H1 (cell line): ENCODE measurements around the gene ARHGEF26. TPM values are rescaled to one million over a fixed set of nuclear protein-coding genes. Genes with fewer than 3 reads are reported as not detected.

Experiments used
- CTCF ChIA-PET: fragments of 300-600 bp; sonication (Branson Sonifier 250); formaldehyde crosslinking; loops from one replicate; lab custom pipeline; 2021; ENCODE audit not compliant: partially characterized antibody; lab: Charles Lee
- POLR2A ChIA-PET: fragments of 300-600 bp; sonication (Branson Sonifier 250); formaldehyde crosslinking; loops from one replicate; lab custom pipeline; 2021; ENCODE audit warnings: inconsistent platforms; ENCODE audit not compliant: partially characterized antibody; lab: Charles Lee
- DNase-seq, 2 experiments: peaks; one replicate each; pipeline versions ENCODE4 v3.0.0 to v3.0.0-alpha.2; 2010 to 2022; ENCODE audit warnings: low spot score in 2 of 2, low read depth in 1 of 2, mixed read lengths in 1 of 2
- FAIRE-seq: peaks from 2 replicates; lab custom pipeline; 2011; peaks lifted over from hg19 to GRCh38; lab: Jason Lieb, UNC
- H2AFZ ChIP-seq: 2 replicates; pipeline ENCODE4 v1.8.1; 2012; ENCODE audit warnings: low read length, inconsistent platforms
- H2AK5ac ChIP-seq: 2 replicates; pipeline ENCODE4 v1.6.1; 2013; ENCODE audit warnings: low read depth, low read length
- H2BK120ac ChIP-seq: replicated peaks from 2 replicates; pipeline ENCODE3; 2013; ENCODE audit warnings: low read depth, low read length, inconsistent platforms
- H2BK12ac ChIP-seq: 2 replicates; pipeline ENCODE4 v1.6.1; 2013; ENCODE audit warnings: low read depth, low read length
- H2BK15ac ChIP-seq: 2 replicates; pipeline ENCODE4 v1.6.1; 2013; ENCODE audit warnings: low read length
- H2BK20ac ChIP-seq: 2 replicates; pipeline ENCODE4 v1.6.1; 2013; ENCODE audit warnings: low read length
- H2BK5ac ChIP-seq: 2 replicates; pipeline ENCODE4 v1.6.1; 2013; ENCODE audit warnings: low read depth, low read length
- H3K14ac ChIP-seq: 2 replicates; pipeline ENCODE4 v1.6.1; 2013; ENCODE audit warnings: inconsistent platforms; ENCODE audit not compliant: insufficient read length
- H3K18ac ChIP-seq: 2 replicates; pipeline ENCODE4 v1.6.1; 2013; ENCODE audit warnings: low read length; ENCODE audit errors: extremely low read depth
- H3K23ac ChIP-seq: 2 replicates; pipeline ENCODE4 v1.6.1; 2013; ENCODE audit warnings: inconsistent platforms; ENCODE audit not compliant: insufficient read length
- H3K23me2 ChIP-seq: 2 replicates; pipeline ENCODE4 v1.6.1; 2013; ENCODE audit warnings: low read depth, low read length
- H3K27ac ChIP-seq: 2 replicates; pipeline ENCODE4 v1.6.1; 2011; ENCODE audit warnings: low read depth, low read length, inconsistent platforms
- H3K27me3 ChIP-seq, 4 experiments: replicated peaks in 1 of 4; 1 replicate in 1 of 4; 2 replicates in 3 of 4; pipeline versions ENCODE4 v1.6.1 to v1.8.1; 2011 to 2013; ENCODE audit warnings: low read length in 3 of 4, mild to moderate bottlenecking in 3 of 4, inconsistent platforms in 2 of 4, mixed read lengths in 2 of 4, moderate library complexity in 1 of 4; ENCODE audit not compliant: control insufficient read depth in 3 of 4, insufficient read depth in 3 of 4; ENCODE audit errors: extremely low read depth in 1 of 4
- H3K36me3 ChIP-seq, 4 experiments: 2 replicates each; pipeline versions ENCODE4 v1.6.1 to v1.8.1; 2011 to 2013; ENCODE audit warnings: mild to moderate bottlenecking in 4 of 4, low read length in 3 of 4, moderate library complexity in 2 of 4, control low read depth in 1 of 4, inconsistent platforms in 1 of 4; ENCODE audit not compliant: insufficient read depth in 4 of 4, control insufficient read depth in 2 of 4
- H3K4ac ChIP-seq: replicated peaks from 2 replicates; pipeline ENCODE3; 2013; ENCODE audit warnings: low read length, low read depth, mixed read lengths, inconsistent platforms; ENCODE audit not compliant: insufficient read length
- H3K4me1 ChIP-seq, 4 experiments: replicated peaks in 1 of 4; 1 replicate in 1 of 4; 2 replicates in 3 of 4; pipeline versions ENCODE4 v1.6.1 to v1.8.1; 2011 to 2013; ENCODE audit warnings: low read length in 3 of 4, inconsistent platforms in 2 of 4, mixed read lengths in 1 of 4; ENCODE audit not compliant: insufficient read depth in 4 of 4, control insufficient read depth in 3 of 4
- H3K4me2 ChIP-seq, 2 experiments: 2 replicates each; pipeline versions ENCODE4 v1.6.1 to v1.8.1; 2011 to 2013; ENCODE audit warnings: low read depth in 2 of 2, low read length in 2 of 2, control low read depth in 1 of 2, inconsistent platforms in 1 of 2, mild to moderate bottlenecking in 1 of 2; ENCODE audit not compliant: insufficient read depth in 1 of 2
- H3K4me3 ChIP-seq, 4 experiments: fragments of 200-600, 300-600 bp in 1 of 4; sonication (generic), shearing (Covaris generic), sonication (Bioruptor Twin) in 1 of 4; 2 replicates each; pipeline versions ENCODE4 v1.5.1 to v1.8.1; 2011 to 2016; ENCODE audit warnings: low read length in 4 of 4, low read depth in 3 of 4, control low read depth in 2 of 4, inconsistent platforms in 2 of 4, mild to moderate bottlenecking in 2 of 4, mixed read lengths in 1 of 4, moderate library complexity in 1 of 4; ENCODE audit not compliant: insufficient read depth in 2 of 4; ENCODE audit errors: extremely low read depth in 1 of 4
- H3K56ac ChIP-seq: replicated peaks from 2 replicates; pipeline ENCODE3; 2013; ENCODE audit warnings: low read depth, mild to moderate bottlenecking, mixed read lengths, low read length, inconsistent platforms; ENCODE audit not compliant: insufficient read length
- H3K79me1 ChIP-seq: 2 replicates; pipeline ENCODE4 v1.6.1; 2013; ENCODE audit warnings: low read depth, low read length, control low read depth
- H3K79me2 ChIP-seq, 2 experiments: 2 replicates each; pipeline versions ENCODE4 v1.6.1 to v1.8.1; 2012 to 2013; ENCODE audit warnings: low read length in 2 of 2, mild to moderate bottlenecking in 2 of 2, inconsistent platforms in 1 of 2; ENCODE audit not compliant: insufficient read depth in 2 of 2, control insufficient read depth in 1 of 2
- H3K9ac ChIP-seq, 4 experiments: replicated peaks in 1 of 4; 1 replicate in 1 of 4; 2 replicates in 3 of 4; pipeline versions ENCODE4 v1.6.1 to v1.8.1; 2011 to 2013; ENCODE audit warnings: low read depth in 3 of 4, low read length in 3 of 4, control low read depth in 2 of 4, mild to moderate bottlenecking in 2 of 4, moderate library complexity in 2 of 4, inconsistent platforms in 1 of 4; ENCODE audit errors: extremely low read depth in 1 of 4
- H3K9me3 ChIP-seq, 2 experiments: 2 replicates each; pipeline versions ENCODE4 v1.6.1 to v1.8.1; 2012 to 2013; ENCODE audit warnings: mild to moderate bottlenecking in 2 of 2, moderate library complexity in 2 of 2, control low read depth in 1 of 2, inconsistent platforms in 1 of 2, low read depth in 1 of 2, low read length in 1 of 2, mixed read lengths in 1 of 2; ENCODE audit not compliant: insufficient read depth in 2 of 2
- H4K20me1 ChIP-seq, 2 experiments: replicated peaks in 1 of 2; 2 replicates each; pipeline versions ENCODE3 to v1.8.1; 2011 to 2013; ENCODE audit warnings: inconsistent platforms in 2 of 2, low read length in 2 of 2, mild to moderate bottlenecking in 1 of 2; ENCODE audit not compliant: insufficient read depth in 2 of 2, control insufficient read depth in 1 of 2
- H4K5ac ChIP-seq: 2 replicates; pipeline ENCODE4 v1.6.1; 2013; ENCODE audit warnings: low read length, low read depth, mixed read lengths, inconsistent platforms; ENCODE audit not compliant: insufficient read length
- H4K8ac ChIP-seq: 2 replicates; pipeline ENCODE4 v1.8.0; 2013; ENCODE audit warnings: mild to moderate bottlenecking, moderate library complexity, low read length, inconsistent platforms; ENCODE audit not compliant: insufficient read depth; ENCODE audit errors: extremely low read depth
- H4K91ac ChIP-seq: replicated peaks from 2 replicates; pipeline ENCODE3; 2013; ENCODE audit warnings: low read length, mixed read lengths, inconsistent platforms; ENCODE audit not compliant: insufficient read length
- ASH2L ChIP-seq: fragments of 200-600, 300-600 bp; sonication (generic); IDR thresholded peaks from one replicate; pipeline ENCODE4 v1.7.1; 2017; ENCODE audit warnings: low read length
- ATF2 ChIP-seq: IDR thresholded peaks from 2 replicates; pipeline ENCODE4 v1.6.1; 2012; ENCODE audit warnings: low read length, inconsistent platforms
- BACH1 ChIP-seq: IDR thresholded peaks from 2 replicates; pipeline ENCODE4 v1.6.1; 2012; ENCODE audit warnings: low read length, improper control_type of control experiment
- BRCA1 ChIP-seq: IDR thresholded peaks from 2 replicates; pipeline ENCODE4 v1.6.1; 2012; ENCODE audit warnings: low read depth, low read length, improper control_type of control experiment
- CEBPB ChIP-seq: IDR thresholded peaks from 2 replicates; pipeline ENCODE4 v1.6.1; 2012; ENCODE audit warnings: low read depth, low read length
- CHD2 ChIP-seq: IDR thresholded peaks from 2 replicates; pipeline ENCODE4 v1.6.1; 2012; ENCODE audit warnings: low read length, improper control_type of control experiment
- EGR1 ChIP-seq: IDR thresholded peaks from 2 replicates; pipeline ENCODE4 v1.6.1; 2011; ENCODE audit warnings: low read depth, low read length, borderline replicate concordance
- EZH2 ChIP-seq: fragments of 200-600 bp; sonication (generic); IDR thresholded peaks from 2 replicates; pipeline ENCODE4 v1.7.1; 2012; ENCODE audit warnings: low read depth, mild to moderate bottlenecking, moderate library complexity, low read length, inconsistent platforms; ENCODE audit not compliant: severe bottlenecking
- FOSL1 ChIP-seq: IDR thresholded peaks from 2 replicates; pipeline ENCODE4 v1.6.1; 2011; ENCODE audit warnings: mild to moderate bottlenecking, low read depth, low read length, moderate library complexity; ENCODE audit not compliant: insufficient read depth
- RFX5 ChIP-seq: IDR thresholded peaks from 2 replicates; pipeline ENCODE4 v1.6.1; 2011; ENCODE audit warnings: low read depth, low read length, improper control_type of control experiment, borderline replicate concordance
- RNF2 ChIP-seq: fragments of 200-900, 300-1000 bp; sonication (generic); IDR thresholded peaks from 2 replicates; pipeline ENCODE4 v1.7.1; 2016; ENCODE audit warnings: borderline replicate concordance, low read depth, mild to moderate bottlenecking, antibody characterized with exemption, low read length; ENCODE audit not compliant: poor library complexity, severe bottlenecking; ENCODE audit errors: missing control alignments
- SIN3A ChIP-seq, 2 experiments: IDR thresholded peaks in 1 of 2; conservative IDR thresholded peaks in 1 of 2; 2 replicates each; pipeline ENCODE4 v1.6.1; 2011 to 2012; ENCODE audit warnings: low read length in 2 of 2, improper control_type of control experiment in 1 of 2, low read depth in 1 of 2, mild to moderate bottlenecking in 1 of 2
- SUZ12 ChIP-seq: fragments of 200-600 bp; sonication (generic); IDR thresholded peaks from 2 replicates; pipeline ENCODE4 v1.6.1; 2012; ENCODE audit warnings: mild to moderate bottlenecking, inconsistent platforms, low read length, moderate library complexity, mixed read lengths
- WGBS, 2 experiments: shearing (Covaris generic) in 1 of 2; methylation state at CpG; one replicate each; pipeline versions ENCODE4 v1.1.6 to v1.1.7; 2013 to 2015; ENCODE audit warnings: low lambda C conversion rate in 2 of 2, mixed read lengths in 2 of 2, inconsistent platforms in 1 of 2, low coverage in 1 of 2, missing lambda C conversion rate in 1 of 2; ENCODE audit not compliant: insufficient replicate concordance in 2 of 2, insufficient coverage in 1 of 2, insufficient read length in 1 of 2; ENCODE audit errors: extremely low coverage in 1 of 2, missing lambda C conversion rate in 1 of 2; 5-methylcytosine and 5-hydroxymethylcytosine counted together
- polyA plus RNA-seq, 7 experiments: library from polyadenylated mRNA; depleted of rRNA in 3 of 7; stranded (reverse) in 5 of 7; unstranded in 2 of 7; fragments of >200 nt in 5 of 7; fragments of 200-250 nt in 2 of 7; gene quantifications; 1 replicate in 5 of 7; 2 replicates in 1 of 7; 4 replicates in 1 of 7; pipeline versions ENCODE4 v1.2.1 to v1.2.3, GENCODE V29; 2011 to 2013; ENCODE audit warnings: missing spikeins in 2 of 7, mixed read lengths in 2 of 7
- total RNA-seq: library from RNA; stranded (reverse); fragmentation: NEBNext Ultra II Directional; extraction: Animal tissue kit (Norgen Biotek cat#: 25700); gene quantifications from 2 replicates; pipeline ENCODE4 v1.2.1, GENCODE V29; 2021

Gene ARHGEF26
- total and polyA plus RNA-seq, 2 of the 8 experiments (the other 6 are each of a cell fraction or from before 2014, with no cell fraction given): 3.1 to 15.6 TPM

GRCh38 chr3:154102225-154102624 lies 19.0 kb upstream of the ARHGEF26 start:
- no peak overlapping the region for H4K91ac ChIP-seq
- H3K27ac ChIP-seq: no peak overlapping the region
- FAIRE-seq: no peak
- no peak overlapping the region for H2BK20ac ChIP-seq
- no peak overlapping the region for H3K18ac ChIP-seq
- H2BK5ac ChIP-seq: no peak overlapping the region
- no peak overlapping the region for H2BK120ac ChIP-seq
- H2BK12ac ChIP-seq: no peak overlapping the region
- H3K56ac ChIP-seq: no peak overlapping the region
- no peaks in the 10 kb centered on the region for H3K79me1 ChIP-seq
- no peak overlapping the region for H2AFZ ChIP-seq
- ChIA-PET POLR2A (no interaction called here), CTCF (interaction anchor here (0.8 to 1.5 kb wide), 4 partner anchors 11 to 152 kb away, joined by 3 to 5 read pairs (median 3); no protein-coding TSS in a partner anchor)
- no peak overlapping the region for H3K9ac ChIP-seq
- H3K4me1 ChIP-seq: no peaks in the 10 kb centered on the region
- no peaks in the 10 kb centered on the region for H3K27me3 ChIP-seq
- H4K5ac ChIP-seq: no peak overlapping the region
- no peak overlapping the region for H2BK15ac ChIP-seq
- H3K4ac ChIP-seq: no peak overlapping the region
- H3K9me3 ChIP-seq: no peaks in the 10 kb centered on the region
- H3K23me2 ChIP-seq: no peaks in the 10 kb centered on the region
- no peaks in the 10 kb centered on the region for H4K20me1 ChIP-seq
- H3K23ac ChIP-seq: no peak overlapping the region
- no peak overlapping the region for H3K4me3 ChIP-seq
- no peaks in the 10 kb centered on the region for H3K36me3 ChIP-seq
- no peak overlapping the region for H3K14ac ChIP-seq
- H3K79me2 ChIP-seq: no peaks in the 10 kb centered on the region
- no peak overlapping the region for H3K4me2 ChIP-seq
- H2AK5ac ChIP-seq: no peak overlapping the region
- DNase-seq: no peak
- WGBS, 2 experiments: 88% methylated on average over 1 of the region's 1 CpG; no CpG with 5 or more reads in 1 of the 2 experiments
- H4K8ac ChIP-seq: no peak overlapping the region
- TF ChIP-seq RNF2: no peak
- TF ChIP-seq BACH1: no peak
- TF ChIP-seq SIN3A (conservative IDR thresholded peaks at IDR 0.05 in 1 of 2, IDR thresholded peaks at IDR 0.05 in 1 of 2; ENCODE audit: low read depth in 1 of 2, low read length in 2 of 2): no peak
- no peak for TF ChIP-seq SUZ12
- TF ChIP-seq CHD2: no peak
- no peak for TF ChIP-seq ATF2
- no peak for TF ChIP-seq FOSL1
- TF ChIP-seq RFX5: no peak
- TF ChIP-seq BRCA1: no peak
- no peak for TF ChIP-seq EZH2
- no peak for TF ChIP-seq ASH2L
- TF ChIP-seq CEBPB: no peak
- TF ChIP-seq EGR1: no peak
